NCI-H1048 (cell line): Measurements from ENCODE around the gene MS4A15.
"Not testable (repeated sequence)": the region's sequence is repeated elsewhere in the genome, so short reads cannot be mapped to it uniquely, and the experiment has no call there.

Experiments
- DNase-seq: peaks from one replicate; lab custom pipeline; 2025; lab: John Stamatoyannopoulos, UW

Gene MS4A15

DNA sequence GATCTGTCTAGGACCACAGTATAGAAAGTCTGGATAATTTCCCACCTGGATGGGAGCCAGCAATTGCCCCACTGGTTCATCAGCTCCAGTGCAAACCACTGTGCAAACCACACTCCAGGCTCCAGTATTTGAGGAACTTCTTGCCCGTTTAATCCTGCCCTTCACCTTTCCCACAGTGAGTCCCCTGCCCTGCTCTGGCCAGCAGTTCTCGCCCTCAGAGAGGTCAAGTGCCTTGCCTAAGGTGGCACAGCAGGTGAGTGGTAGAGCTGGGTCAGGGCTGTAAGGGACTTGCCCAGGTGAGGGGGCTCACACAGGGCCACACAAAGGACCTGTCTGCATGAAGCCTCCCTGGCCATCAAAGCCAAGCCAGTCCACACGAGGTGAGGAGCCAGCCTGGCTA lies 52.6 kb downstream of the MS4A15 start:
- no peak for DNase-seq

DNA sequence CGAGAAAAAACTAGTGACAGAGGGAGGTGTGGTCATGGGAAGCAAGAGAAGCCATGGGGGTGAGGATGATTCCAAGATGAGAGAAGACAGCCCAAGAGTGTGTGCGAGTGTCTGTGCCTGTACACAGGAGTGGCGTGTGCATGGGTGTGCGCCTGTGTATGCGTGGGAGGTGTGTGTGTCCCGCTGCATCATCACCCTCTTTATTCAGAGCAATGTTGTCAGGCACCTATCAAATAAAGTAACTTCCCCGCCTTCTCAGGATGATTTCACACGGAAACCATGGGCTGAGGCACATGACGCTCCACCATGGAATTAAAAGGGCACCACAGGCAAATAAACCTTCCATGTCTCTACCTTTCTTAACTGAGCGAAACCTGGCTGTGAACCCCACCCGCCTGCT lies 53.0 kb downstream of the MS4A15 start:
- DNase-seq = no peak

DNA sequence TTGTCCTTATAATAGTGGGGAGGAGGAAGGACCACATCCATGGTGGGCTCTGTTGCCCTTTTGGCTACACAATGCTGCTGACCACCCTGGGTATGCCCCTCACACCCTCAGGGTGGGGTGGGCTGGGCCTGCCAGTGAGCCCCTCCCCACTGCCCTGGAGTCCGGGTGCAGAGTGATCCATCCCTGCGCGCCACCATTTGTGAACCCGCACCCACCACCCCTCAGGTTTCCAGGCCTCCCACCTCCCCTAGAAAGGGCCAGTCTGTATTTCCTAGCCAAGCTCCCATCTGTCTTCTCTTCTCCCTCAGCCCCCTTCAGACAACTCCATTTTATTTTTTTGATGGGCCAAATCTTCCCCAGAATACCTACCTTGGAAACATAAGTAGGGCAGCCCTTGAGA lies 53.5 kb downstream of the MS4A15 start:
- DNase-seq = no peak

DNA sequence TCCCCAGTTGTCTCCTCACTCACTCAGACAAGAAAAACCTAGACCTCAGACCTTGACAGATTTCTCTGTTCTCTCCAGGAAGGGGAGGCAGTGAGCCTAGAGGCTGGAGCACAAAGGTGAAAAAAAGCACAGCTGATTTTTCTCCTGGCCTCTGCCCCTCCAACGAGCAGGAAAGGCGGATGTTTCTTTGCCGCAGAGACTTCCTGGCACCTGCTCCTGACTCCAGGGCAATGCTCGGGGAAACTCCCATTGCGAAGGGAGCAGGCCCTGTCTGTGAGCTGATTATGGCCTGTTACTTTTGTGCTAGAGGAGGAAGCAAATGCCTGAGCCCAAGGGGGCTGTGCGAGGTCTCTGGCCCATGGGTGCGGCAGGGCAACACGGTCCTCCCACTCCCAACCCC lies 53.9 kb downstream of the MS4A15 start:
- DNase-seq = no peak

DNA sequence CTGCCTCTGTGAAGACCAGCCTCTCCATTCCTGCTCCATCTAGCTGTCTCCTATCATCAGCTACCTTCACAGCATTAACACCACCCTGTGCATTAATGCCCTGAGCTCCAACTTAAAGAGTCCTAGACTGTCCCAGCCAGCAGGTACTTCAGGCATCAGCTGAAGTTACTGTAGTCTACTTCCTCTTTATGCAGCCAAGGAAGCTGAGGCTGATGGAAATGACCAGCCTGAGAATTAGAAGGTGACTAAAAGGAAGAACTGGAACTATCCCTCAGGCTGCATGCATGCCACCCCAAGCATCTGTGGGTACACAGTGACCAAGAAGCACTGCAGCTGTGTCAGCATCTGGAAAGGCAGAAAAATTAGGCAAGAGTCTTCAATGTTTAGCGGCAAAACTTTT lies 56.7 kb downstream of the MS4A15 start:
- DNase-seq = no peak

DNA sequence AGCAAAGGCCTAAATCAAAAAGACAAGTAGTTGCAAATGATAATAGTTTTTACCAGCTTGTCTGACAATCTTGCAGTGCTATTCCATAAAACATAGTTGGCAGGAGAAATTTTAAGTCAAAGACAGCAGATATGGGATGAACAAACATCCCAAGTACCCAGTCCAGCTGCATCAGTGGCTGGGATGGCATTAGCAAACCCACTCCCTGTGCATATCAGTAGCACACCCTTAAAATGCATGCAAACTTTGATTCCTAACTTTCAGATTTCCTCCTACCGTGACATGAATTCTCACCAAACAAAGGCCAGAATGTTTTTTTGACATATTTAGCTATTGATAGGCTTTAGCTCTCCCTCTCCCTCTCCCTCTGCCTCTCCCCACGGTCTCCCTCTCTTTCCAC lies 57.4 kb downstream of the MS4A15 start:
- no peak for DNase-seq

DNA sequence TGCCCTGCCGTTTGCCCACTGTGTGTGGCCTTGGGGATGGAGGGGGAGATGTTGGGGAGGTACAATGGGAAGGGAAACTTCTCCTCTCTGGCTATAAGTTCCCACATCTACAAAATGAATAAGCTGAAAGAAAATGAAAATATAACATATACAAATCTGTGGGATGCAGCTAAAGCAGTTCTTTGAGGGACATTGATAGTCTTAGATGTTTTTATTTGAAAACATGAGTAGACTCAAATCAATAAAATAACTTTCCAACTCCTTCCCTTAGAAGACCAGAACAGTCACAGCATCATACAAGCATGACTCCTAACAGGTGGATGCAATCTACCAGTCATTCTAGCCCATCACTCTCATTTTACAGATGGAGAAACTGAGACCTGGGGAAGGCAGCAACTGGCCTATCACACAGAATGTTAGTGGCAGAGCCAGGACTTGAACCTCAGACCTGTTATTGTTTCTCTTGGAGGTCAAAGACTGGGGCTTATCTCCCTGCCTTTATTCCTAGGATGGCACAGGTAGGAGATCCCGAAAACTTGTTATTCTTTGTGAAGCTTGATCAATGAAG lies 60.0 kb downstream of the MS4A15 start:
- DNase-seq = no peak

DNA sequence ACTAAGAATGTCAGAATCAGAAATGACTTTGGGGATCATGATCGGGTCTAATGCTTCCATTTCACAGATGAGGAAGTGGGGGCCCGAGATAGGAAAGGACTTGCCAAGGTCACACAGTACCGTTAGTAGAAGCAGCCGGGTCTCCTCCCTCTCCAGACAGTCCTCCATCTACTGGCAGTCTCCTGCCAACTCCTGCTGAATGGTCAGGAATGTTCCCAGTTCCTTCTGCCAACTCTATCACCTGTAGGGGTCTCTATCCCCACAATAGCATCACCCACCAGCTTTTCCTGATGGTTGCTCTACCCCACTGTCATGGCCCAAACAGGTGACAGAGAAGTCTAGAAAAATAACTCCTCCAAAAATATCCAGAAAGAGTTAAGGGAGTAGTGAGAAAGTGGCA lies 61.4 kb downstream of the MS4A15 start:
- DNase-seq = no peak

DNA sequence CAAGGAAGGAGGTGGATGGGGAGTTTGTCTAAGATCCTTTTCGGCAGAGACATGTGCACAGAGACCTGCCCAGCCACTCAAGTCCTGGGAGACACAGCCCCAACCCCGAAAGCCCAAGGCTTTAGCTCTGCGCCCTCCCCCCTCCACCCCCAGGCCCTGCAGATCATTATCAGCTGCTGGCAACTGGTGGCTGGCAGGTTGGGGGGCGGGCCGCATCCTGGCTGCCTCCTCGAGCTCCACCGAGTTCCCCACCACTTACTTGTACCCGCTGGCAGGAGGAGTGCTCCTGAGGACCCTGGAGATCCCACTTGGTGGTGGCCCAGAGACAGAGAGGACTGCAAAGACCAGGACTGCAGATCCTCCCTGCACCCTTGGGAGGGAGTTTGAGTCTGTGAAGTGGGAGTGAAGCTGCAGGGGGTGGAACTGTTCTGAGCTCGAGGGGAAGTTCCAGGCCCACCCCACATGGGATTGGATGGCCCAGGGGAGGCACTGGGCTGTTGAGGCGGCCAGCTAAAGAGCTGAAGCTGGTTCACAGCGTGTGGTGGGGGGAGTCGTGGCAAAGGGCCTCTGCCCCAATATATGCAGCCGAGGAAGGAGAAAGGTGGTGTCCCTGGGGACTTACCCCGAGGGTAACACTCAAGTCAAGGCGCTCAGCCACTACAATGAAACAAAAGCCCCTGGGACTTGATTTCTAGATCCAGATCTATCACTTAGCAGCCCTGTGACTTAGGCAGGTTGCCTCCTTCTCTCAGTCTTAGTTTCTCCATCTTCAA lies 65.3 kb downstream of the MS4A15 start:
- no peak for DNase-seq

DNA sequence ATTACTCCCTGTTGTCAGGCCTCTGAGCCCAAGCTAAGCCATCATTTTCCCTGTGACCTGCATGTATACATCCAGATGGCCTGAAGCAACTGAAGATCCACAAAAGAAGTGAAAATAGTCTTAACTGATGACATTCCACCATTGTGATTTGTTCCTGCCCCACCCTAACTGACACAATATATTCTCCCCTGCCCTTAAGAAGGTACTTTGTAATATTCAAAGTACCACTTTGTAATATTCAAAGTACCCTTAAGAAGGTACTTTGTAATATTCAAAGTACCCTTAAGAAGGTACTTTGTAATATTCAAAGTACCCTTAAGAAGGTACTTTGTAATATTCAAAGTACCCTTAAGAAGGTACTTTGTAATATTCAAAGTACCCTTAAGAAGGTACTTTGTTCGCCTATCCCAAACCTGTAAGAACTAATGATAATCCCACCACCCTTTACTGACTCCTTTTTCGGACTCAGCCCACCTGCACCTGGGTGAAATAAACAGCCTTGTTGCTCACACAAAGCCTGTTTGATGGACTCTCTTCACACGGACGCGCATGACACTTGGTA lies 67.2 kb downstream of the MS4A15 start:
- DNase-seq = not testable (repeated sequence)

DNA sequence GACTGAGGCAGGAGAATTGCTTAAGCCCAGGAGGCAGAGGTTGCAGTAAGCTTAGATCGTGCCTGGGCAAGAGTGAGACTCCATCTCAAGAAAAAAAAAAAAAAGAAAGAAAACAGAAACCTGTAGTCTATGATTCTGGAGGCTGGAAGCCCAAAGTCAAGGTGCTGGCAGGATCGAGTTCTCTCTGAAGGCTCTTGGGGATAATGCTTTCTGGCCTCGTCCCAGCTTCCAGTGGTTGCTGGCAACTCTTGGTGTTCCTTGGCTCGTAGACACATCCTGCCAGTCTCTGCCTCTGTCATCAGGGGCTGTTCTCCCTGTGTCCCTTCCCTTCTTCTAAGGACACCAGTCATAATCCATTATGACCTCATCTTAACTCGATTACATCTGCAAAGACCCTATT lies 68.5 kb downstream of the MS4A15 start:
- no peak for DNase-seq

DNA sequence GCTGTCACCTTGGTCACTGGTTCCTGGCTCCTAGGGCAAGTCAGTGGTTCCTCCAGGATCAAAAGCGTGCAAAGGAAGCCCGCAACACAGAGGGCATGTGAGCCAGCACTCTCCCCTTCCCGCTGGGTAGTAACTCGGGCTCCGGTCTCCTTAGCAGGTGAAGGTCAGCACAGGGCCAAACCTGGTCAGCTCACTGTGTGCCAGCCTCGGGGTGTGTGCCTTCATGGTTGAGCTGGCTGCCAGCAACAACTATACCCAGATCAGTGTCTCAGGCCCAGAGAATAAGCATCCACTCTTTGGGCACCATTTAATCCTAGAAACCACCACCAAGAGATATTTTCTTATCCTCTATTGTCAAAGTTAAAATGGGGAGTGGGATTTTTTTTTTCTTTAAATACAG lies 69.1 kb downstream of the MS4A15 start:
- no peak for DNase-seq
